ENCODE measurements around the gene ZNF467.

Gene ZNF467

DNA sequence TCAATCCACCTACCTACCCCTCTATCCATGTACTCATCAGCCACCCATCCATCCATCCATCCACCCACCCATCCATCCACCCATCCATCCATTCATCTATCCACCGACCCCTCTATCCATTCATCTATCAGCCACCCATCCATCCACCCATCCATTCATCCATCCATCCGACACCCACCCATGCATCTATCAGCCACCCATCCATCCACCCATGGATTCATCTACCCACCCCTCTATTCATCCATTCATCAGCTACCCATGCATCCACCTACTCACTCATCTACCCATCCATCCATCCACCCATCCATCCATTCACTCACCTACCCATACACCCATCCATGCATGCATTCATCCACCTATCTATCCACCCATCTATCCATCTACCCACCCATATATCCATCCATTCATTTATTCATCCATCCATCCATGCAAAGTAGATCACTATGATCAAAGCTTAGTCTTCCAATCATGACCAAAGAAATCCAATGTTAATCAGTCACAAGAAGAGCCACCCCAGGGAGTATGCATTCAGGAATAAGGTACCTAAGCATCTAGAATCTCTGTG is 27.7 kb upstream of the ZNF467 start:
- Histone ChIP-seq H3K79me2 (ENCODE audit: insufficient read depth, low read length) (no peaks in the 10 kb centered on the region), H2AFZ (ENCODE audit: low read depth, low read length) (no peak overlapping the region), H3K27me3 (ENCODE audit: insufficient read depth, low read length, poor library complexity) (peaks cover 5% of the 10 kb centered on the region), H3K4me2 (ENCODE audit: insufficient read depth, low read length) (no peak overlapping the region), H3K9ac (ENCODE audit: low read depth, low read length) (no peak overlapping the region), H3K36me3 (ENCODE audit: insufficient read depth, low read length) (no peaks in the 10 kb centered on the region), H3K4me3 (ENCODE audit: low read depth in 1 of 2, low read length in 2 of 2) (no peak overlapping the region), H4K20me1 (ENCODE audit: insufficient read depth, low read length) (no peaks in the 10 kb centered on the region), H3K4me1 (ENCODE audit: insufficient read depth, low read length) (no peaks in the 10 kb centered on the region), H3K27ac (ENCODE audit: low read length) (no peak overlapping the region), H3K9me3 (ENCODE audit: insufficient read depth, low read length, severe bottlenecking) (no peaks in the 10 kb centered on the region)
- ATAC-seq (ENCODE audit: insufficient read depth, low read depth) (no peak), DNase-seq (no peak)
- TF ChIP-seq, protein P1, sequence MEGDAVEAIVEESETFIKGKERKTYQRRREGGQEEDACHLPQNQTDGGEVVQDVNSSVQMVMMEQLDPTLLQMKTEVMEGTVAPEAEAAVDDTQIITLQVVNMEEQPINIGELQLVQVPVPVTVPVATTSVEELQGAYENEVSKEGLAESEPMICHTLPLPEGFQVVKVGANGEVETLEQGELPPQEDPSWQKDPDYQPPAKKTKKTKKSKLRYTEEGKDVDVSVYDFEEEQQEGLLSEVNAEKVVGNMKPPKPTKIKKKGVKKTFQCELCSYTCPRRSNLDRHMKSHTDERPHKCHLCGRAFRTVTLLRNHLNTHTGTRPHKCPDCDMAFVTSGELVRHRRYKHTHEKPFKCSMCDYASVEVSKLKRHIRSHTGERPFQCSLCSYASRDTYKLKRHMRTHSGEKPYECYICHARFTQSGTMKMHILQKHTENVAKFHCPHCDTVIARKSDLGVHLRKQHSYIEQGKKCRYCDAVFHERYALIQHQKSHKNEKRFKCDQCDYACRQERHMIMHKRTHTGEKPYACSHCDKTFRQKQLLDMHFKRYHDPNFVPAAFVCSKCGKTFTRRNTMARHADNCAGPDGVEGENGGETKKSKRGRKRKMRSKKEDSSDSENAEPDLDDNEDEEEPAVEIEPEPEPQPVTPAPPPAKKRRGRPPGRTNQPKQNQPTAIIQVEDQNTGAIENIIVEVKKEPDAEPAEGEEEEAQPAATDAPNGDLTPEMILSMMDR (IDR thresholded peaks at IDR 0.05; ENCODE audit: borderline replicate concordance, extremely low read depth, low read length, poor library complexity, severe bottlenecking), result no peak
- TF ChIP-seq EZH2 (IDR thresholded peaks at IDR 0.05; ENCODE audit: borderline replicate concordance, low read depth, low read length, severe bottlenecking), result no peak

DNA sequence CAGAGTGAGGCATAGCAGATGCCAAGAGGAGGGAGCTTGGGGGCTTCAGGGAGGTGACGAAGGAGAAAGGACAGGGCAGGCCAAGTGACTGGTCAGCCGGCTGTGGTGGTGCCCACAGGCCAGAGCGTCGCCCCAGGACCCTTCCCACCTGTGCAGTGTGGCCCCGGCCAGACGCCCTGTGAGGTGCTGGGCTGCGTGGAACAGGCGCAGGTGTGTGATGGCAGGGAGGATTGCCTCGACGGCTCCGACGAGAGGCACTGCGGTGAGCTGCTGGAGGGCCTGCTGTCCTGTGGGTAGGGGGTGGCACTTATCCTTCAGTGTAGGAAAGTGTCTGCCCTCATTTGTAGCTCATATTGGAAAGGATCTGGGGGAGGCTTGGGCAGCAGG is 26.8 kb upstream of the ZNF467 start:
- H3K27ac ChIP-seq (ENCODE audit: low read length), result no peak overlapping the region
- H4K20me1 ChIP-seq (ENCODE audit: insufficient read depth, low read length), result no peaks in the 10 kb centered on the region
- H3K4me2 ChIP-seq (ENCODE audit: insufficient read depth, low read length), result no peak overlapping the region
- TF ChIP-seq, protein P1 (IDR thresholded peaks at IDR 0.05; ENCODE audit: borderline replicate concordance, extremely low read depth, low read length, poor library complexity, severe bottlenecking), result no peak
- TF ChIP-seq EZH2 (IDR thresholded peaks at IDR 0.05; ENCODE audit: borderline replicate concordance, low read depth, low read length, severe bottlenecking), result no peak
- ATAC-seq (ENCODE audit: insufficient read depth, low read depth) (no peak), DNase-seq (no peak)
- H3K4me1 ChIP-seq (ENCODE audit: insufficient read depth, low read length), result no peaks in the 10 kb centered on the region
- H3K79me2 ChIP-seq (ENCODE audit: insufficient read depth, low read length), result no peaks in the 10 kb centered on the region
- no peaks in the 10 kb centered on the region for H3K9me3 ChIP-seq (ENCODE audit: insufficient read depth, low read length, severe bottlenecking)
- no peak overlapping the region for H2AFZ ChIP-seq (ENCODE audit: low read depth, low read length)
- H3K9ac ChIP-seq (ENCODE audit: low read depth, low read length), result no peak overlapping the region
- H3K27me3 ChIP-seq (ENCODE audit: insufficient read depth, low read length, poor library complexity), result no peaks in the 10 kb centered on the region
- H3K4me3 ChIP-seq (ENCODE audit: low read depth in 1 of 2, low read length in 2 of 2), result no peak overlapping the region
- H3K36me3 ChIP-seq (ENCODE audit: insufficient read depth, low read length), result no peaks in the 10 kb centered on the region

DNA sequence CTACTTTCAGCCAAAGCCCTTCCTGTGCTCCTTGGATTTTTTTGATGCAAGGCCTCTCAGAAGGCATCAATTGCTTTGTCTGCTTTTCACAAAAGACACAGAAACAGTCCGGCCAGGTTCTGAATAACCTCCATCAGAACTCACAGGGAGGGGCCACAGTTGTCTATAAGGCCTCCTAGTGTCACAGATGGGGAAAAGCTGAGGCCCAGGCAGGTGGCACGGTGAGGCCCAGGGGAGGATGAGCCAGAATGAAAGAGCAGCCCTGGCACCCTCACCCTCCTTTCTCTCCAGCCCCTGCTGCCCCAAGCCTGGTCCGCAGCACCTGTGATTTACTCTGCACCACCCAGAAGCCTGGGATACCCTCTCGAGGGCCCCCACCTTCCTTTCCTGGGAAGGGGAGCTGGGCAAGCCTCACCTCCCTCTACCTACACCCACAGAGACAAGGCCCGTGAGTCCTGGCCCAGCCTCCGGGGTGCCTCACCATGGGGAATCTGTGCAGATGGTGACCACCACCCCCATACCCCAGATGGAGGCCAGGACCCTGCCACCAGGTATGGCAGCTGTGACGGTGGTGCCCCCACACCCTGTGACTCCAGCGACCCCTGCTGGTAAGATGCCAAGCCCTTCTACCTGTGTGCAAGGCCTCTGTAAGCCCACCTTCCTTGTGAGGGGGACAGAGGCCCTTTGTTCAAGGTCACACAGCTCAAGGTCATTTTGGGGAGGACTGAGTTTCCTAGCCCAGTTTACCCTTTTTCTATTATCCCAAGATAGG is 26.2 kb upstream of the ZNF467 start:
- H3K4me2 ChIP-seq (ENCODE audit: insufficient read depth, low read length), result no peak overlapping the region

More for the DNA sequence above, 26.2 kb upstream of the ZNF467 start:
- no peaks in the 10 kb centered on the region for H3K79me2 ChIP-seq (ENCODE audit: insufficient read depth, low read length)
- no peak for TF ChIP-seq EZH2 (IDR thresholded peaks at IDR 0.05; ENCODE audit: borderline replicate concordance, low read depth, low read length, severe bottlenecking)
- TF ChIP-seq, protein P1 (IDR thresholded peaks at IDR 0.05; ENCODE audit: borderline replicate concordance, extremely low read depth, low read length, poor library complexity, severe bottlenecking), result peak; percentile 86
- H3K9me3 ChIP-seq (ENCODE audit: insufficient read depth, low read length, severe bottlenecking), result no peaks in the 10 kb centered on the region
- ATAC-seq (ENCODE audit: insufficient read depth, low read depth), result peak; percentile 77
- DNase-seq, result peak; percentile 61
- no peaks in the 10 kb centered on the region for H4K20me1 ChIP-seq (ENCODE audit: insufficient read depth, low read length)
- no peaks in the 10 kb centered on the region for H3K27me3 ChIP-seq (ENCODE audit: insufficient read depth, low read length, poor library complexity)
- H3K9ac ChIP-seq (ENCODE audit: low read depth, low read length), result no peak overlapping the region
- H3K4me1 ChIP-seq (ENCODE audit: insufficient read depth, low read length), result no peaks in the 10 kb centered on the region
- no peak overlapping the region for H3K27ac ChIP-seq (ENCODE audit: low read length)
- H3K36me3 ChIP-seq (ENCODE audit: insufficient read depth, low read length), result no peaks in the 10 kb centered on the region
- no peak overlapping the region for H2AFZ ChIP-seq (ENCODE audit: low read depth, low read length)
- no peak overlapping the region for H3K4me3 ChIP-seq (ENCODE audit: low read depth in 1 of 2, low read length in 2 of 2)
